Astrocyte (in vitro differentiated cells and primary cell): ENCODE data around the gene HINT2. TPM values are rescaled to one million over a fixed set of nuclear protein-coding genes. Genes with fewer than 3 reads are reported as not detected.

Experiments used
- DNase-seq: peaks from one replicate; pipeline ENCODE4 v3.0.0-alpha.2; 2010; ENCODE audit warnings: low read depth
- FAIRE-seq: peaks from 2 replicates; lab custom pipeline; 2011; peaks lifted over from hg19 to GRCh38; lab: Jason Lieb, UNC
- H2AFZ ChIP-seq: 2 replicates; pipeline ENCODE4 v1.6.0; 2012; ENCODE audit warnings: low read depth, low read length, inconsistent platforms
- H3K27ac ChIP-seq: 2 replicates; pipeline ENCODE4 v1.5.1; 2011; ENCODE audit warnings: low read depth, low read length, inconsistent platforms
- H3K27me3 ChIP-seq: 2 replicates; pipeline ENCODE4 v1.6.0; 2011; ENCODE audit warnings: low read length, inconsistent platforms; ENCODE audit not compliant: insufficient read depth
- H3K36me3 ChIP-seq: 2 replicates; pipeline ENCODE4 v1.5.1; 2011; ENCODE audit warnings: low read length, inconsistent platforms; ENCODE audit not compliant: insufficient read depth
- H3K4me1 ChIP-seq: 2 replicates; pipeline ENCODE4 v1.5.1; 2011; ENCODE audit warnings: low read length, inconsistent platforms; ENCODE audit not compliant: insufficient read depth
- H3K4me2 ChIP-seq: 2 replicates; pipeline ENCODE4 v1.6.0; 2012; ENCODE audit warnings: low read length, inconsistent platforms
- H3K4me3 ChIP-seq: 2 replicates; pipeline ENCODE4 v1.5.1; 2011; ENCODE audit warnings: low read depth, mild to moderate bottlenecking, low read length, inconsistent platforms; ENCODE audit not compliant: insufficient read depth
- H3K79me2 ChIP-seq: 2 replicates; pipeline ENCODE4 v1.6.0; 2012; ENCODE audit warnings: mild to moderate bottlenecking, low read length, inconsistent platforms; ENCODE audit not compliant: insufficient read depth
- H3K9ac ChIP-seq: 2 replicates; pipeline ENCODE4 v1.6.0; 2012; ENCODE audit warnings: mild to moderate bottlenecking, low read length, inconsistent platforms
- H3K9me3 ChIP-seq: 2 replicates; pipeline ENCODE4 v1.5.1; 2012; ENCODE audit warnings: low read depth, mild to moderate bottlenecking, low read length, inconsistent platforms; ENCODE audit not compliant: insufficient read depth
- H4K20me1 ChIP-seq: 2 replicates; pipeline ENCODE4 v1.6.0; 2012; ENCODE audit warnings: low read length, inconsistent platforms; ENCODE audit not compliant: insufficient read depth
- H3K27ac Mint-ChIP-seq: one replicate; pipeline ENCODE4 v1.8.0; 2021; ENCODE audit warnings: mild to moderate bottlenecking, mixed read lengths; ENCODE audit not compliant: unreplicated experiment
- H3K27me3 Mint-ChIP-seq: one replicate; pipeline ENCODE4 v1.8.0; 2021; ENCODE audit warnings: low read depth, mixed read lengths; ENCODE audit not compliant: unreplicated experiment
- H3K36me3 Mint-ChIP-seq: one replicate; pipeline ENCODE4 v1.8.0; 2021; ENCODE audit warnings: low read depth, mixed read lengths; ENCODE audit not compliant: unreplicated experiment
- H3K4me1 Mint-ChIP-seq: one replicate; pipeline ENCODE4 v1.8.0; 2021; ENCODE audit warnings: low read depth, mixed read lengths; ENCODE audit not compliant: unreplicated experiment
- H3K4me3 Mint-ChIP-seq: one replicate; pipeline ENCODE4 v1.8.0; 2021; ENCODE audit warnings: mild to moderate bottlenecking, moderate library complexity, mixed read lengths; ENCODE audit not compliant: unreplicated experiment
- H3K9me3 Mint-ChIP-seq: one replicate; pipeline ENCODE4 v1.8.0; 2021; ENCODE audit warnings: mild to moderate bottlenecking, mixed read lengths; ENCODE audit not compliant: unreplicated experiment
- EZH2 ChIP-seq: IDR thresholded peaks from 2 replicates; pipeline ENCODE4 v1.6.1; 2012; ENCODE audit warnings: mild to moderate bottlenecking, low read length, inconsistent platforms; ENCODE audit not compliant: insufficient read depth
- total RNA-seq: library from RNA; stranded (reverse); gene quantifications from 2 replicates; pipeline ENCODE4 v1.2.1, GENCODE V29; 2021
- TF ChIP-seq, protein P1 (sequence below): IDR thresholded peaks from 2 replicates; pipeline ENCODE4 v1.5.1; 2011; ENCODE audit warnings: low read depth, mild to moderate bottlenecking, inconsistent platforms, low read length, moderate library complexity; ENCODE audit not compliant: insufficient read depth

Gene HINT2
- total RNA-seq, 1 donor from 2014 or later, result 22.8 TPM

DNA sequence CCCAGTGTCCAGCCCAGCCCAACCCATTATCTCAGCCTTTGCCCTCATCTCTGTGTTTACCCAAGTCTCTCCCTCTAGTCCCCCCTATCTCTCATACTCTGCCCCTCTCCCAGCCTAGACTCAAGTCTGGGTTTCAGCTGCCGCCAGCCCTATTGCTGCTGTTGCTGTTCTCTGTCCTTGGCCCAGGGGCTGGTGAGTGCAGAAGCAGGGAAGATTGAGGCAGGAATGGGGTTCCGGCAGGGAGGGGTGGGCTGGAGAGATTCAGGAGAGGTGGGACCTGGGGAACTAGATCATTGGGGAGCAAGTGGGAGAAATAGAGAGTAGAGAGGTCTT is 14.9 kb upstream of the HINT2 start:
- no peaks in the 10 kb centered on the region for H3K9me3 ChIP-seq
- no peaks in the 10 kb centered on the region for H3K36me3 ChIP-seq
- H3K4me2 ChIP-seq, result peak overlapping the region; percentile 100
- H3K4me1 ChIP-seq, result peaks cover 16% of the 10 kb centered on the region
- no peak overlapping the region for H3K27ac Mint-ChIP-seq
- peak overlapping the region; percentile 96 for H2AFZ ChIP-seq
- peak overlapping the region; percentile 73 for H3K27ac ChIP-seq
- H3K4me3 ChIP-seq, result peak overlapping the region; percentile 83
- DNase-seq, result no peak
- H3K36me3 Mint-ChIP-seq, result peaks cover 6% of the 10 kb centered on the region
- no peak for FAIRE-seq
- peak overlapping the region; percentile 86 for H3K4me3 Mint-ChIP-seq
- H3K27me3 Mint-ChIP-seq, result peaks cover 8% of the 10 kb centered on the region
- no peaks in the 10 kb centered on the region for H3K27me3 ChIP-seq
- no peaks in the 10 kb centered on the region for H4K20me1 ChIP-seq
- H3K4me1 Mint-ChIP-seq, result peaks cover 10% of the 10 kb centered on the region
- no peaks in the 10 kb centered on the region for H3K9me3 Mint-ChIP-seq
- H3K79me2 ChIP-seq, result no peaks in the 10 kb centered on the region
- no peak for TF ChIP-seq EZH2
- TF ChIP-seq, protein P1, sequence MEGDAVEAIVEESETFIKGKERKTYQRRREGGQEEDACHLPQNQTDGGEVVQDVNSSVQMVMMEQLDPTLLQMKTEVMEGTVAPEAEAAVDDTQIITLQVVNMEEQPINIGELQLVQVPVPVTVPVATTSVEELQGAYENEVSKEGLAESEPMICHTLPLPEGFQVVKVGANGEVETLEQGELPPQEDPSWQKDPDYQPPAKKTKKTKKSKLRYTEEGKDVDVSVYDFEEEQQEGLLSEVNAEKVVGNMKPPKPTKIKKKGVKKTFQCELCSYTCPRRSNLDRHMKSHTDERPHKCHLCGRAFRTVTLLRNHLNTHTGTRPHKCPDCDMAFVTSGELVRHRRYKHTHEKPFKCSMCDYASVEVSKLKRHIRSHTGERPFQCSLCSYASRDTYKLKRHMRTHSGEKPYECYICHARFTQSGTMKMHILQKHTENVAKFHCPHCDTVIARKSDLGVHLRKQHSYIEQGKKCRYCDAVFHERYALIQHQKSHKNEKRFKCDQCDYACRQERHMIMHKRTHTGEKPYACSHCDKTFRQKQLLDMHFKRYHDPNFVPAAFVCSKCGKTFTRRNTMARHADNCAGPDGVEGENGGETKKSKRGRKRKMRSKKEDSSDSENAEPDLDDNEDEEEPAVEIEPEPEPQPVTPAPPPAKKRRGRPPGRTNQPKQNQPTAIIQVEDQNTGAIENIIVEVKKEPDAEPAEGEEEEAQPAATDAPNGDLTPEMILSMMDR, result no peak
- peak overlapping the region; percentile 91 for H3K9ac ChIP-seq

DNA sequence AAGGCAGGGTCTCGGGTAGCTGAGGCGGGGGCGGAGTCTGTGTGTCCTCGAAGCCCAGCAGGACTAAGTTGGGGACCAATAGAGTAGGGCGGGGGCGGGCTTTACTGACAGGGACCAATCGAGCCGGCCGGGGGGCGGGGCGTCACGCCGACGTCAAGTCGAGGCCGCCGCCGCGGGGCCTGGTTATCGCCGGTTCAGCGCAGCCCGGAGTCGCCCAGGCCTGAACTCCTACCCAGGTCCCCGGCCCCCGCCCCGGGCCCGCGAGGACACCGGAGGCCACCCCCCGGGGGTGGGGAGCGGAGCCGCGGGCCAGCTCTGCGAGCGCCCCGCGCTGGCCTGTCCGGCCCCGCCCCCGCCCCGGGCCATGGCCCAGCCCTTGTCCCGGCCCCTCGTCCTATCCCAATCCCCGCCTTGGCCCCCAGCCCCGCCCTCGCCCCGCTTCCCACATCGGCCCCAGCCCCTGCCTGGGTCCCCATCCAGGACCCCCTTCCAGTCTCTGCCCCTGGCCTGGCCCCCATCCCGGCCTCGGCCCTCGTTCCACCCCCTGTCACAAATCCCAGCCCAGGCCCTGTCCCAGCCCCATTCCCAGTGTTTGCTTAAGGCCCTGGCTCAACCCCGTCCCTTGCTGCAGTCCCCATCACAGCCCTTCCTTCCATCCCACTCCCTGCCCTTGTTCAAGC is 14.4 kb upstream of the HINT2 start, which contains the start of gene TMEM8B:
Gene TMEM8B (plus strand): TSS at position 145 of the 680 bp plus-strand sequence. CDS start 220 bp downstream, at position 365.
- Histone ChIP-seq H3K9ac (peak within 1 kb of the TSS; percentile 91), H3K79me2 (no peaks in the 10 kb centered on the region), H4K20me1 (no peaks in the 10 kb centered on the region), H3K27me3 (no peaks in the 10 kb centered on the region), H3K9me3 (no peaks in the 10 kb centered on the region), H3K4me3 (peak within 1 kb of the TSS; percentile 83), H3K4me1 (peaks cover 16% of the 10 kb centered on the region), H3K36me3 (no peaks in the 10 kb centered on the region), H2AFZ (peak within 1 kb of the TSS; percentile 100), H3K4me2 (peak within 1 kb of the TSS; percentile 100), H3K27ac (peak within 1 kb of the TSS; percentile 73)
- FAIRE-seq (no peak), DNase-seq (peak; percentile 78)
- no peaks in the 10 kb centered on the region for H3K9me3 Mint-ChIP-seq
- peak within 1 kb of the TSS; percentile 86 for H3K27ac Mint-ChIP-seq
- peaks cover 8% of the 10 kb centered on the region for H3K27me3 Mint-ChIP-seq
- H3K36me3 Mint-ChIP-seq, result peaks cover 6% of the 10 kb centered on the region
- H3K4me1 Mint-ChIP-seq, result peaks cover 10% of the 10 kb centered on the region
- no peak for TF ChIP-seq EZH2
- TF ChIP-seq, protein P1, result no peak
- H3K4me3 Mint-ChIP-seq, result peak within 1 kb of the TSS; percentile 90

DNA sequence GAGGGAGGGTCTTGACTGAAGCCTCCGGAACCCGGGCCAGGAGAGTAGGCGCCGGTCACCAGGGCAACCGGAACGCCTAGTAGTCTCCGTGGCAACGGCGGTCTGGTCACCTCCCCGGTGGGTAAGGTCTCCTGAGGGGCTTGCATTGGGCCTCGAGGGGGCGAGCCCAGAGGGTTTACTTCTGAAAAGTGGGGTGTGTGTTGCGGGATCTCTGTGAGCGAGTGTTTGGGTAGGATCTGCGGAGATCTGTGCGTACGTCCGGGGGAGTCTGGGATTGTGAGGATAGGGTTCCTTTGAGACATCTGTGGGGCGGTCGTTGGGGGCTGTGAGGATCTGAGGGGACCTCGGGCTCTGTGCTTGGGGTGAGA is 13.9 kb upstream of the HINT2 start, which contains the start of gene FAM221B:
Gene FAM221B (minus strand): TSS at position 17 of the 368 bp plus-strand sequence. CDS start 2,571 bp downstream, outside the sequence.
- Histone ChIP-seq H3K9ac (peak within 1 kb of the TSS; percentile 91), H3K27me3 (no peaks in the 10 kb centered on the region), H3K4me3 (peak within 1 kb of the TSS; percentile 83), H3K9me3 (no peaks in the 10 kb centered on the region), H3K36me3 (no peaks in the 10 kb centered on the region), H2AFZ (peak within 1 kb of the TSS; percentile 100), H3K79me2 (no peaks in the 10 kb centered on the region), H3K4me1 (peaks cover 16% of the 10 kb centered on the region), H3K4me2 (peak within 1 kb of the TSS; percentile 100), H3K27ac (peak within 1 kb of the TSS; percentile 73), H4K20me1 (no peaks in the 10 kb centered on the region)
- DNase-seq (no peak), FAIRE-seq (no peak)
- H3K36me3 Mint-ChIP-seq, result peaks cover 6% of the 10 kb centered on the region
- H3K4me3 Mint-ChIP-seq, result peak within 1 kb of the TSS; percentile 90
- TF ChIP-seq EZH2, result no peak
- TF ChIP-seq, protein P1, result no peak
- peaks cover 10% of the 10 kb centered on the region for H3K4me1 Mint-ChIP-seq
- no peaks in the 10 kb centered on the region for H3K9me3 Mint-ChIP-seq
- H3K27me3 Mint-ChIP-seq, result peaks cover 8% of the 10 kb centered on the region
- peak within 1 kb of the TSS; percentile 86 for H3K27ac Mint-ChIP-seq
